Common myeloid progenitor, CD34-positive (primary cell): Measurements from ENCODE around the gene CRIM1.
A peak's percentile ranks its signal among the peaks of the same experiment; 100 is the strongest.

ENCODE experiments used
- CTCF ChIA-PET: fragments of 350-600 bp; sonication (Branson Sonifier 250); formaldehyde crosslinking; loops from one replicate; lab custom pipeline; 2021; ENCODE audit warnings: antibody characterized with exemption; lab: Charles Lee
- POLR2A ChIA-PET: fragments of 350-600 bp; sonication (Branson Sonifier 250); formaldehyde crosslinking; loops from one replicate; lab custom pipeline; 2021; ENCODE audit warnings: antibody characterized with exemption; lab: Charles Lee
- DNase-seq, 3 donors: peaks; one replicate each; pipeline versions ENCODE4 v3.0.0 to v3.0.0-alpha.2; 2013
- H3K27ac ChIP-seq, 2 experiments: 1 replicate in 1 of 2; 2 replicates in 1 of 2; pipeline ENCODE4 v1.7.0; 2013; ENCODE audit warnings: inconsistent platforms in 2 of 2, low read length in 2 of 2, mild to moderate bottlenecking in 2 of 2, low read depth in 1 of 2, moderate library complexity in 1 of 2; ENCODE audit not compliant: severe bottlenecking in 2 of 2, insufficient read depth in 1 of 2, poor library complexity in 1 of 2
- H3K27me3 ChIP-seq, 5 experiments: replicated peaks in 2 of 5; 1 replicate in 3 of 5; 2 replicates in 2 of 5; pipeline versions ENCODE4 v1.6.1 to v1.7.0; 2013; ENCODE audit warnings: low read length in 4 of 5, mild to moderate bottlenecking in 2 of 5, moderate library complexity in 2 of 5, inconsistent platforms in 1 of 5; ENCODE audit not compliant: insufficient read depth in 5 of 5, control insufficient read depth in 4 of 5
- H3K36me3 ChIP-seq, 4 experiments: 1 replicate in 2 of 4; 2 replicates in 2 of 4; pipeline versions ENCODE4 v1.6.1 to v1.7.0; 2013; ENCODE audit warnings: low read length in 3 of 4, control low read depth in 1 of 4, mild to moderate bottlenecking in 1 of 4; ENCODE audit not compliant: control insufficient read depth in 4 of 4, insufficient read depth in 4 of 4
- H3K4me1 ChIP-seq, 4 experiments: 1 replicate in 3 of 4; 2 replicates in 1 of 4; pipeline versions ENCODE4 v1.6.1 to v1.7.1; 2013; ENCODE audit warnings: low read length in 3 of 4, mild to moderate bottlenecking in 3 of 4, control low read depth in 1 of 4, inconsistent platforms in 1 of 4, moderate library complexity in 1 of 4; ENCODE audit not compliant: control insufficient read depth in 4 of 4, insufficient read depth in 4 of 4; ENCODE audit errors: control extremely low read depth in 1 of 4
- H3K4me3 ChIP-seq, 7 experiments: 1 replicate in 4 of 7; 2 replicates in 3 of 7; pipeline versions ENCODE4 v1.5.1 to v1.7.0; 2013; ENCODE audit warnings: mild to moderate bottlenecking in 7 of 7, low read length in 6 of 7, moderate library complexity in 6 of 7, inconsistent platforms in 2 of 7, low read depth in 2 of 7, control low read depth in 1 of 7; ENCODE audit not compliant: insufficient read depth in 4 of 7, control insufficient read depth in 1 of 7; ENCODE audit errors: extremely low read depth in 1 of 7
- H3K9me3 ChIP-seq, 5 experiments: 1 replicate in 4 of 5; 2 replicates in 1 of 5; pipeline versions ENCODE4 v1.6.1 to v1.7.1; 2013; ENCODE audit warnings: low read length in 4 of 5, mild to moderate bottlenecking in 2 of 5, inconsistent platforms in 1 of 5, low read depth in 1 of 5, moderate library complexity in 1 of 5; ENCODE audit not compliant: control insufficient read depth in 4 of 5, insufficient read depth in 2 of 5; ENCODE audit errors: control extremely low read depth in 1 of 5
- WGBS: methylation state at CpG from one replicate; pipeline ENCODE4 v1.1.5; 2013; ENCODE audit not compliant: insufficient coverage; 5-methylcytosine and 5-hydroxymethylcytosine counted together

Gene CRIM1

GRCh38 chr2:36545871-36546416 lies 190.4 kb downstream of the CRIM1 start:
- no peak for DNase-seq
- H3K9me3 ChIP-seq: no peaks in the 10 kb centered on the region
- H3K27ac ChIP-seq: no peak overlapping the region
- H3K4me3 ChIP-seq: no peak overlapping the region
- H3K36me3 ChIP-seq: peaks cover 3 to 26% (median 21%) of the 10 kb centered on the region in 4 experiments
- H3K4me1 ChIP-seq: peaks cover 0 to 26% (median 12%) of the 10 kb centered on the region in 4 experiments
- ChIA-PET CTCF (interaction anchor here (1.8 kb wide), 1 partner anchor 9 kb away, joined by 8 read pairs; no protein-coding TSS in a partner anchor), POLR2A (no interaction called here)
- no peaks in the 10 kb centered on the region for H3K27me3 ChIP-seq
- WGBS: no CpG with 5 or more reads among the region's 1 CpG

DNA sequence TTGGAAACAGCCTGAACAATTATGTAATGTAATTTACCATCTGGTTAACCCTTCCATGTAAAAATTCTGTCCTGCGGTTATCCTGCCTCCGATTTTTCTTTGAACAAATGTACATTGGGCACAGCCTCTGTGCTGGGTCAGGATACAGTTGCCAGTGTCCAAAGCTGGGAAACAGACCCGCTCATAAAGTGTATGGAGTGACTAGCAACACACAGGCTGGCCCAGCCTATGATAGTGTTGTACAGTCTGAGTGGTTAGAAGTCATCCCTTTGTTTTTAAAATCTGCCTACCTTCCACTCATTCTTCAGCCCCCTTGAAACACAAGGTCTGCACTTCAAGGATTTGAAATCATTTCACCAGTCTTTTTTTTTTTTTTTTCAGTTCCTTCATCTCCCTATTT lies 192.3 kb downstream of the CRIM1 start:
- no peak overlapping the region for H3K27ac ChIP-seq
- DNase-seq: no peak
- ChIA-PET POLR2A (no interaction called here), CTCF (interaction anchor here (0.6 kb wide), 1 partner anchor 76 kb away, joined by 3 read pairs; no protein-coding TSS in a partner anchor)
- H3K27me3 ChIP-seq: no peaks in the 10 kb centered on the region
- no peaks in the 10 kb centered on the region for H3K9me3 ChIP-seq
- H3K4me3 ChIP-seq: no peak overlapping the region
- 96% methylated on average over 2 of the region's 3 CpGs for WGBS
- peaks cover 0 to 15% (median 7%) of the 10 kb centered on the region in 4 experiments for H3K4me1 ChIP-seq
- peaks cover 8 to 44% (median 25%) of the 10 kb centered on the region in 4 experiments for H3K36me3 ChIP-seq

GRCh38 chr2:36549165-36549574 lies 193.6 kb downstream of the CRIM1 start:
- Histone ChIP-seq H3K27me3 (no peaks in the 10 kb centered on the region), H3K36me3 (peaks cover 8 to 43% (median 27%) of the 10 kb centered on the region in 4 experiments), H3K4me1 (peaks cover 6 to 26% (median 16%) of the 10 kb centered on the region in 4 experiments), H3K4me3 (peak overlapping the region in 2 of 7 experiments; percentile 5 to 55), H3K27ac (peak overlapping the region in 1 of 2 experiments; percentile 47), H3K9me3 (no peaks in the 10 kb centered on the region)
- ChIA-PET POLR2A (no interaction called here), CTCF (no interaction called here)
- 7% methylated on average over 2 of the region's 7 CpGs for WGBS
- peak; percentile 31 to 74 (median 63) for DNase-seq

DNA sequence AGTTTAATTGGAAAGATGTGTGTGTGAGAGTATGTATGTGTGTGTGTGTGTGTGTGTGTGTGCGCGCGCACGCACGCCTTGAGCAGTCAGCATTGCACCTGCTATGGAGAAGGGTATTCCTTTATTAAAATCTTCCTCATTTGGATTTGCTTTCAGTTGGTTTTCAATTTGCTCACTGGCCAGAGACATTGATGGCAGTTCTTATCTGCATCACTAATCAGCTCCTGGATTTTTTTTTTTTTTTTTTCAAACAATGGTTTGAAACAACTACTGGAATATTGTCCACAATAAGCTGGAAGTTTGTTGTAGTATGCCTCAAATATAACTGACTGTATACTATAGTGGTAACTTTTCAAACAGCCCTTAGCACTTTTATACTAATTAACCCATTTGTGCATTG lies 194.4 kb downstream of the CRIM1 start:
- CTCF ChIA-PET: no interaction called here
- Histone ChIP-seq H3K9me3 (no peaks in the 10 kb centered on the region), H3K27ac (no peak overlapping the region), H3K4me3 (no peak overlapping the region), H3K36me3 (peaks cover 10 to 40% (median 23%) of the 10 kb centered on the region in 4 experiments), H3K4me1 (peaks cover 6 to 26% (median 16%) of the 10 kb centered on the region in 4 experiments), H3K27me3 (no peaks in the 10 kb centered on the region)
- POLR2A ChIA-PET: interaction anchor here (0.7 kb wide), 1 partner anchor 32 kb away, joined by 3 read pairs; no protein-coding TSS in a partner anchor
- DNase-seq: no peak
- 96% methylated on average over 4 of the region's 5 CpGs for WGBS

DNA sequence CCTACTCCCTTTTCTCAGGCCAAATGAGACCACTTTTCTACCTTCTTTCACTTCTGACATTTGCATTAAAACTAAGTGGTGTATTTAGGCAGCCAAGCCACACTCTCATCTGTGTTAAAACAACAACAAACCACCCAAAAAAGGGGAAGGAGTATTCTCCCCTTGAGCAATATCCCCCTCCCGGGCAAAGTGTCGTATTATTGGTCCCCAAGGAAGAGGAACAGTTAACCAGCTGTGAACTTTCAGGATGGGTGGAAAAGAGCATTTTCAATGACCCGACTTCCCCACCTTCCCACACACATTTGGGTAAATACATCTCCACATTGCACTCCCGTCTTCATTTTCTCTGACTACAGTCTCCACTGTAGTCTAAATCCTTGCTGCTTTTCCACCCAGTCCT lies 198.1 kb downstream of the CRIM1 start:
- 28% methylated on average over 4 of the region's 4 CpGs for WGBS
- peaks cover 7 to 31% (median 16%) of the 10 kb centered on the region in 4 experiments for H3K36me3 ChIP-seq

DNA sequence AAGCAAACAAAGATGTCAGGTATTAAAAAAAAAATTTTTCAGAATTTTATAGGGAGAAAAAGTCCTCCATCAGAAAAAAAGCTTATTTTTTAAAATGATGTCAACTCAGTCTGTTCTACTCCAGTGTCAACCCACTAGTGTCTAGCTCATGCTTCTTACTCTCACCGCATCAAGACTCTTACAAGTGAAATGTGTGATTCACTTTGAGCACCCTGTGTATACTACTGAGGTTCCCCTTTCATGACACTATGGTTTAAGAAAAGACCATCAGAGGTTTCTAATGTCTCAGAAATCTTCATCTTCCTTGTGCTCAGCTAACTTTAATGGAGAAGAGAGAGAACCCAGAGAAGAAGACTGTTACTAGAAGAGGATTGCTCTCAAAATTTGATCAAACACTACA lies 199.0 kb downstream of the CRIM1 start:
- peaks cover 12 to 34% (median 19%) of the 10 kb centered on the region in 4 experiments for H3K36me3 ChIP-seq
- no peak for DNase-seq
- 100% methylated on average over 1 of the region's 1 CpG for WGBS
- H3K27ac ChIP-seq: no peak overlapping the region
- ChIA-PET CTCF (interaction anchor here (0.6 to 1.2 kb wide), 3 partner anchors 12 to 214 kb away, joined by 3 read pairs; no protein-coding TSS in a partner anchor), POLR2A (interaction anchor here (0.7 to 1.9 kb wide), 2 partner anchors 9 to 13 kb away, joined by 3 to 6 read pairs; no protein-coding TSS in a partner anchor)
- no peaks in the 10 kb centered on the region for H3K27me3 ChIP-seq
- no peaks in the 10 kb centered on the region for H3K9me3 ChIP-seq
- peaks cover 15 to 27% (median 18%) of the 10 kb centered on the region in 4 experiments for H3K4me1 ChIP-seq
- no peak overlapping the region for H3K4me3 ChIP-seq

More for the DNA sequence above, 198.1 kb downstream of the CRIM1 start:
- peak; percentile 17 to 71 (median 70) for DNase-seq
- Histone ChIP-seq H3K4me3 (peak overlapping the region in 1 of 7 experiments; percentile 14), H3K9me3 (no peaks in the 10 kb centered on the region), H3K27me3 (no peaks in the 10 kb centered on the region), H3K27ac (no peak overlapping the region), H3K4me1 (peaks cover 15 to 35% (median 21%) of the 10 kb centered on the region in 4 experiments)
- CTCF ChIA-PET: interaction anchor here (1.2 to 1.5 kb wide), 2 partner anchors 10 to 13 kb away, joined by 3 to 6 read pairs; no protein-coding TSS in a partner anchor
- POLR2A ChIA-PET: interaction anchor here (1.9 kb wide), 1 partner anchor 10 kb away, joined by 6 read pairs; no protein-coding TSS in a partner anchor

GRCh38 chr2:36555789-36556188 lies 200.2 kb downstream of the CRIM1 start:
- Histone ChIP-seq H3K4me3 (no peak overlapping the region), H3K36me3 (peaks cover 15 to 38% (median 23%) of the 10 kb centered on the region in 4 experiments), H3K27me3 (no peaks in the 10 kb centered on the region), H3K27ac (no peak overlapping the region), H3K4me1 (peaks cover 13 to 22% (median 15%) of the 10 kb centered on the region in 4 experiments), H3K9me3 (no peaks in the 10 kb centered on the region)
- POLR2A ChIA-PET: no interaction called here
- 20% methylated on average over 1 of the region's 3 CpGs for WGBS
- peak in 2 of 3 donors; percentile 36 to 38 for DNase-seq
- CTCF ChIA-PET: interaction anchor here (0.7 to 1.2 kb wide), 2 partner anchors 49 to 109 kb away, joined by 3 read pairs; no protein-coding TSS in a partner anchor
